GM18526 (cell line): ENCODE results near the gene PURB.

Experiments
- POLR2A ChIP-seq: IDR thresholded peaks from 3 replicates; pipeline ENCODE4 v1.6.1; 2011; ENCODE audit not compliant: insufficient read length; ENCODE audit errors: extremely low read depth

The PURB gene

GRCh38 chr7:44875241-44875640 is 10.1 kb downstream of the PURB start:
- TF ChIP-seq POLR2A, result no peak

- no peak for TF ChIP-seq POLR2A
Observed at GRCh38 chr7:44872787-44873186, 12.5 kb downstream of the PURB start.

GRCh38 chr7:44867073-44867995 is 18.0 kb downstream of the PURB start:
- no peak for TF ChIP-seq POLR2A

GRCh38 chr7:44858161-44858560 is 27.2 kb downstream of the PURB start:
- no peak for TF ChIP-seq POLR2A

GRCh38 chr7:44854644-44855364 is 30.5 kb downstream of the PURB start:
- TF ChIP-seq POLR2A, result no peak

GRCh38 chr7:44853391-44853790 is 31.9 kb downstream of the PURB start:
- TF ChIP-seq POLR2A, result no peak

GRCh38 chr7:44852590-44852989 is 32.7 kb downstream of the PURB start:
- no peak for TF ChIP-seq POLR2A

GRCh38 chr7:44849885-44850544 is 35.3 kb downstream of the PURB start:
- no peak for TF ChIP-seq POLR2A

GRCh38 chr7:44849259-44849884 is 36.0 kb downstream of the PURB start:
- no peak for TF ChIP-seq POLR2A

- TF ChIP-seq POLR2A, result peak; percentile 66
Observed at GRCh38 chr7:44847920-44848634, 37.3 kb downstream of the PURB start, which contains the start of gene H2AZ2. Gene H2AZ2 (minus strand): TSS chr7:44848087. CDS start chr7:44847971, 116 bp downstream.

- no peak for TF ChIP-seq POLR2A
Observed at GRCh38 chr7:44847509-44847919, 37.8 kb downstream of the PURB start.

GRCh38 chr7:44846816-44847508 is 38.4 kb downstream of the PURB start:
- no peak for TF ChIP-seq POLR2A

GRCh38 chr7:44845451-44845850 is 39.9 kb downstream of the PURB start:
- TF ChIP-seq POLR2A, result no peak

- TF ChIP-seq POLR2A, result no peak
Observed at GRCh38 chr7:44838751-44839150, 46.6 kb downstream of the PURB start.

GRCh38 chr7:44827567-44827966 is 57.8 kb downstream of the PURB start:
- no peak for TF ChIP-seq POLR2A
